CD4-positive, alpha-beta T cell (primary cell): ENCODE data around the gene AGAP1. TPM values are rescaled to one million over a fixed set of nuclear protein-coding genes. Genes with fewer than 3 reads are reported as not detected.

Experiments
- ATAC-seq: fragments of 200-7000 bp; cut with Tn5 transposase; one replicate; pipeline ENCODE4 v1.10.0; 2022; ENCODE audit warnings: mild to moderate bottlenecking; ENCODE audit not compliant: poor library complexity
- CTCF ChIA-PET: fragments of 350-600 bp; sonication (Branson Sonifier 250); formaldehyde crosslinking; loops from one replicate; lab custom pipeline; 2021; ENCODE audit warnings: antibody characterized with exemption, inconsistent platforms; lab: Charles Lee
- POLR2A ChIA-PET: fragments of 350-600 bp; sonication (Branson Sonifier 250); formaldehyde crosslinking; loops from one replicate; lab custom pipeline; 2021; ENCODE audit warnings: antibody characterized with exemption, inconsistent platforms; lab: Charles Lee
- DNase-seq, 14 experiments: peaks; one replicate each; pipeline ENCODE4 v3.0.0-alpha.2; 2013 to 2020; ENCODE audit warnings: mixed read lengths in 2 of 14
- H3K27ac ChIP-seq, 2 donors: one replicate each; pipeline versions ENCODE4 v1.5.1 to v1.7.0; 2013; ENCODE audit warnings: low read length in 2 of 2, low read depth in 1 of 2, mild to moderate bottlenecking in 1 of 2
- H3K27me3 ChIP-seq, 2 experiments: 1 replicate in 1 of 2; 2 replicates in 1 of 2; pipeline versions ENCODE4 v1.6.1 to v1.7.0; 2013; ENCODE audit warnings: low read length in 2 of 2, control low read depth in 1 of 2, mild to moderate bottlenecking in 1 of 2, moderate library complexity in 1 of 2; ENCODE audit not compliant: insufficient read depth in 2 of 2, control insufficient read depth in 1 of 2
- H3K36me3 ChIP-seq: one replicate; pipeline ENCODE4 v1.6.1; 2013; ENCODE audit warnings: low read length, control low read depth; ENCODE audit not compliant: insufficient read depth
- H3K4me1 ChIP-seq: one replicate; pipeline ENCODE4 v1.6.1; 2013; ENCODE audit warnings: low read length, control low read depth; ENCODE audit not compliant: insufficient read depth
- H3K4me3 ChIP-seq: one replicate; pipeline ENCODE4 v1.5.1; 2013; ENCODE audit warnings: mild to moderate bottlenecking, low read length, moderate library complexity
- H3K9me3 ChIP-seq, 2 experiments: 1 replicate in 1 of 2; 2 replicates in 1 of 2; pipeline versions ENCODE4 v1.6.1 to v1.7.0; 2013; ENCODE audit warnings: low read length in 2 of 2, mild to moderate bottlenecking in 2 of 2, control low read depth in 1 of 2, moderate library complexity in 1 of 2; ENCODE audit not compliant: control insufficient read depth in 1 of 2, insufficient read depth in 1 of 2
- H3K27ac Mint-ChIP-seq: one replicate; pipeline ENCODE4 v1.8.0; 2020; ENCODE audit warnings: mixed read lengths
- H3K27me3 Mint-ChIP-seq: one replicate; pipeline ENCODE4 v1.8.0; 2021; ENCODE audit warnings: mixed read lengths
- H3K36me3 Mint-ChIP-seq: one replicate; pipeline ENCODE4 v1.8.0; 2021; ENCODE audit warnings: low read depth, mixed read lengths
- H3K4me1 Mint-ChIP-seq: one replicate; pipeline ENCODE4 v1.8.0; 2021; ENCODE audit warnings: low read depth, mixed read lengths
- H3K4me3 Mint-ChIP-seq: one replicate; pipeline ENCODE4 v1.8.0; 2020; ENCODE audit warnings: mild to moderate bottlenecking, mixed read lengths
- H3K9me3 Mint-ChIP-seq: one replicate; pipeline ENCODE4 v1.8.0; 2020; ENCODE audit warnings: mixed read lengths
- intact Hi-C, 2 experiments: fragments of 100-400 bp; cut with DNase I in 1 of 2; cut with micrococcal nuclease in 1 of 2; formaldehyde crosslinking; loops; one replicate each; pipeline versions ENCODE4 v1.15.1 to v1.9.0; 2023 to 2025; cut with DNase I, micrococcal nuclease
- total RNA-seq, 174 experiments: library from RNA in 2 of 174; stranded (reverse) in 2 of 174; gene quantifications; one replicate each; pipeline ENCODE4 v1.2.3 and lab custom pipeline; 2021 to 2026
- TF ChIP-seq, protein P1 (sequence below): fragments of 200-600 bp; IDR thresholded peaks from one replicate; pipeline ENCODE4 v1.8.0; 2022; ENCODE audit warnings: antibody characterized with exemption, mild to moderate bottlenecking

The AGAP1 gene
- total RNA-seq, 2 experiments from 2014 or later: 2.6 to 3.1 TPM

DNA sequence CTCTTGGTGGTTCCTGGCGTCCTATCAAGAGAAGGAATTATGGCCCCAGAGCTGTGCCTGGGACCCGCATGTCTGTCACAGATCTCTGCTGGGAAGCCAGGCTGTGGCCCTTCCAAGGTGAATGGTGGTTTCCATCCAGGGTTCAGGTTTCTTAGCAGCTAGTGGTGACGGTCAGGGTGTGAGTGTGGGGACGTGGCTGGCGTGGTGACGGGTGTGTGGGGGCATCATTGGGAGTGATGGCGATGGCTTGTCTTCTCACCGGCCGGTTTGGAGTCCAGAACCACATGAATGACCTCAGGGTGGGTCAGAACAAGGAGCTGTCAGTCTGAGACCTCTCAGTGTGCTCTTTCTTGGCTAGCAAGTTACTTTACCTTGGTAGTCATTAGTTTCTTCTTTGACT is 52.6 kb downstream of the AGAP1 start:
- ChIA-PET CTCF (no interaction called here), POLR2A (no interaction called here)
- Histone ChIP-seq H3K9me3 (peaks cover 0 to 19% of the 10 kb centered on the region in 2 experiments), H3K36me3 (no peaks in the 10 kb centered on the region), H3K27ac (no peak overlapping the region), H3K4me1 (no peaks in the 10 kb centered on the region), H3K27me3 (no peaks in the 10 kb centered on the region), H3K4me3 (no peak overlapping the region)
- intact Hi-C loops: no loop called here
- ATAC-seq (no peak), DNase-seq (no peak)
- Mint-ChIP-seq H3K4me3 (no peak overlapping the region), H3K27ac (no peak overlapping the region), H3K9me3 (no peaks in the 10 kb centered on the region), H3K4me1 (no peaks in the 10 kb centered on the region), H3K27me3 (no peaks in the 10 kb centered on the region), H3K36me3 (no peaks in the 10 kb centered on the region)
- TF ChIP-seq, protein P1, sequence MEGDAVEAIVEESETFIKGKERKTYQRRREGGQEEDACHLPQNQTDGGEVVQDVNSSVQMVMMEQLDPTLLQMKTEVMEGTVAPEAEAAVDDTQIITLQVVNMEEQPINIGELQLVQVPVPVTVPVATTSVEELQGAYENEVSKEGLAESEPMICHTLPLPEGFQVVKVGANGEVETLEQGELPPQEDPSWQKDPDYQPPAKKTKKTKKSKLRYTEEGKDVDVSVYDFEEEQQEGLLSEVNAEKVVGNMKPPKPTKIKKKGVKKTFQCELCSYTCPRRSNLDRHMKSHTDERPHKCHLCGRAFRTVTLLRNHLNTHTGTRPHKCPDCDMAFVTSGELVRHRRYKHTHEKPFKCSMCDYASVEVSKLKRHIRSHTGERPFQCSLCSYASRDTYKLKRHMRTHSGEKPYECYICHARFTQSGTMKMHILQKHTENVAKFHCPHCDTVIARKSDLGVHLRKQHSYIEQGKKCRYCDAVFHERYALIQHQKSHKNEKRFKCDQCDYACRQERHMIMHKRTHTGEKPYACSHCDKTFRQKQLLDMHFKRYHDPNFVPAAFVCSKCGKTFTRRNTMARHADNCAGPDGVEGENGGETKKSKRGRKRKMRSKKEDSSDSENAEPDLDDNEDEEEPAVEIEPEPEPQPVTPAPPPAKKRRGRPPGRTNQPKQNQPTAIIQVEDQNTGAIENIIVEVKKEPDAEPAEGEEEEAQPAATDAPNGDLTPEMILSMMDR: no peak

DNA sequence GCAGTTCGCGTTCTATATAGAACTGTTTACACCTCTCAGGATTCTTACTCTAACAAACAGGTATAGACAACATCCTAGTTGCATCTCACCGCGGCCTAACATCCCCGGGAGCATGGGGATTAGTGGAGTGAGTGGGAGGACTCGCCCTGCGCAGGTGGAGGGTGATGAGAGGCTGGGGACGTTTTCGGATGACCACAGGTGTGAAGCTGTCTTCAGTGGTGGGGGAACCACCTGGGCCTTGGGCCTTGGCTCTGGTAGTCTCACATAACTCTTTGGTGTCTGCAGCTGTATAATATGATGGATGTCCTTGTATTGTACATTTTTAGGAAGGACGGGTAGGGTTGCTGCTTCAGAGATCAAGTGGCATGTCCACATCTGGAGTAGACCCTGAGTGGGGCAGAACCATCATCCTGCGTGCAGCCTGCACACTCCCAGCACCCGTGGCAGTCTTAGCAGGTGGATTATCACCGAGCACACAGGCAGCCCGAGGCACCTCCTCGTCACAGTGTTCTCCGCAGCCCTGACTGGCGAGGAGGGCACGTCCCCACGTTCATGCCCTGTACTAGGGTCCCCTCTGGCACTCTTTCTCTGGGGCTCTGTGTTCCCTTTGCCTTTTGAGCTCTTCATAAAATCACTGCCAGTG is 56.0 kb downstream of the AGAP1 start:
- H3K4me3 ChIP-seq: no peak overlapping the region
- no peak overlapping the region for H3K4me3 Mint-ChIP-seq
- DNase-seq: no peak
- no peak overlapping the region for H3K27ac ChIP-seq
- ChIA-PET POLR2A (no interaction called here), CTCF (no interaction called here)
- TF ChIP-seq, protein P1: no peak
- H3K9me3 ChIP-seq: peaks cover 0 to 5% of the 10 kb centered on the region in 2 experiments
- H3K36me3 Mint-ChIP-seq: no peaks in the 10 kb centered on the region
- no peaks in the 10 kb centered on the region for H3K4me1 ChIP-seq
- no peak for ATAC-seq
- peaks cover 17% of the 10 kb centered on the region for H3K27me3 Mint-ChIP-seq
- intact Hi-C loops: no loop called here
- no peak overlapping the region for H3K27ac Mint-ChIP-seq
- no peaks in the 10 kb centered on the region for H3K9me3 Mint-ChIP-seq
- no peaks in the 10 kb centered on the region for H3K4me1 Mint-ChIP-seq
- H3K27me3 ChIP-seq: peaks cover under 1 to 7% of the 10 kb centered on the region in 2 experiments
- H3K36me3 ChIP-seq: no peaks in the 10 kb centered on the region

DNA sequence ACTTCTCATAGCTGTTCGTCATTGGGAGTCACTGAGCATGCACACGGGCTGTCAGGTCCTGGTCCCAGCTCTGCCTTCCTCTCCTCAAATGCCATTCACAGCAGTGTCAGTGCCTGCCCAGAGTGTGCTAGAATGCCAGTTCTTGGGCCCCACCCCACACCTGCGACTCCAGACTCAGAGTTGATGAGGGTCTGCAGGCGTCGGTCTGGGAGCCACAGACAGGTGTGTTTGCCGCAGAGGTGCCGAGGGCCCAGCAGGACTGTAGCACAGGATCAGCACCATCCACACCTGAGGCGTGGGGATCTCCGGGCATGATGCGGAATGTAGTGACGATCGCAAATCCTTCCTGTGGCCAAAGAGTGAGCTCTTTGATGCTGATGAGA is 56.5 kb downstream of the AGAP1 start:
- ChIA-PET CTCF (no interaction called here), POLR2A (no interaction called here)
- Histone ChIP-seq H3K9me3 (peaks cover 0 to 5% of the 10 kb centered on the region in 2 experiments), H3K4me1 (no peaks in the 10 kb centered on the region), H3K4me3 (no peak overlapping the region), H3K36me3 (no peaks in the 10 kb centered on the region), H3K27me3 (peaks cover 4 to 7% of the 10 kb centered on the region in 2 experiments), H3K27ac (no peak overlapping the region)
- H3K27ac Mint-ChIP-seq: no peak overlapping the region
- TF ChIP-seq, protein P1: no peak
- peaks cover 17% of the 10 kb centered on the region for H3K27me3 Mint-ChIP-seq
- no peaks in the 10 kb centered on the region for H3K4me1 Mint-ChIP-seq
- no peak for ATAC-seq
- no peaks in the 10 kb centered on the region for H3K36me3 Mint-ChIP-seq
- H3K4me3 Mint-ChIP-seq: no peak overlapping the region
- intact Hi-C loops: no loop called here
- DNase-seq: no peak
- H3K9me3 Mint-ChIP-seq: no peaks in the 10 kb centered on the region
